H1 (cell line): ENCODE measurements around the gene PTPN9.

Experiments
- CTCF ChIP-seq, 3 experiments: IDR thresholded peaks; 1 replicate in 2 of 3; 2 replicates in 1 of 3; pipeline versions ENCODE4 v1.5.1 to v1.6.1; 2011; ENCODE audit warnings: low read length in 3 of 3, mild to moderate bottlenecking in 3 of 3, inconsistent platforms in 2 of 3, low read depth in 1 of 3, moderate library complexity in 1 of 3; ENCODE audit not compliant: insufficient read depth in 1 of 3; ENCODE audit errors: control extremely low read depth in 1 of 3
- E2F6 ChIP-seq: IDR thresholded peaks from 2 replicates; pipeline ENCODE4 v1.6.1; 2012; ENCODE audit warnings: inconsistent platforms
- EP300 ChIP-seq, 2 experiments: IDR thresholded peaks; 1 replicate in 1 of 2; 2 replicates in 1 of 2; pipeline ENCODE4 v1.6.1; 2011 to 2012; ENCODE audit warnings: low read depth in 2 of 2, low read length in 2 of 2, mild to moderate bottlenecking in 2 of 2, borderline replicate concordance in 1 of 2, inconsistent platforms in 1 of 2, moderate library complexity in 1 of 2
- GABPA ChIP-seq: IDR thresholded peaks from 2 replicates; pipeline ENCODE4 v1.6.1; 2011; ENCODE audit warnings: mild to moderate bottlenecking, low read length, moderate library complexity, borderline replicate concordance; ENCODE audit not compliant: insufficient read depth
- MAFK ChIP-seq: IDR thresholded peaks from 2 replicates; pipeline ENCODE4 v1.6.1; 2012; ENCODE audit warnings: low read depth, mild to moderate bottlenecking, improper control_type of control experiment, low read length
- MAX ChIP-seq: IDR thresholded peaks from 2 replicates; pipeline ENCODE4 v1.6.1; 2012; ENCODE audit warnings: inconsistent platforms
- POLR2A ChIP-seq, 2 experiments: IDR thresholded peaks; 1 replicate in 1 of 2; 2 replicates in 1 of 2; pipeline ENCODE4 v1.6.1; 2011; ENCODE audit warnings: low read depth in 2 of 2, low read length in 2 of 2, mild to moderate bottlenecking in 2 of 2; ENCODE audit errors: control extremely low read depth in 1 of 2
- POLR2AphosphoS5 ChIP-seq: IDR thresholded peaks from 2 replicates; pipeline ENCODE4 v1.6.1; 2011; ENCODE audit warnings: low read depth, low read length
- POU5F1 ChIP-seq: IDR thresholded peaks from 2 replicates; pipeline ENCODE4 v1.6.1; 2011; ENCODE audit warnings: low read depth, mild to moderate bottlenecking, low read length, moderate library complexity
- SAP30 ChIP-seq: fragments of 300-600 bp; sonication (generic); IDR thresholded peaks from 2 replicates; pipeline ENCODE4 v1.7.1; 2012; ENCODE audit warnings: low read length, moderate library complexity, mild to moderate bottlenecking, inconsistent platforms; ENCODE audit not compliant: insufficient read depth, insufficient replicate concordance
- SIN3A ChIP-seq, 2 experiments: IDR thresholded peaks in 1 of 2; conservative IDR thresholded peaks in 1 of 2; 2 replicates each; pipeline ENCODE4 v1.6.1; 2011 to 2012; ENCODE audit warnings: low read length in 2 of 2, improper control_type of control experiment in 1 of 2, low read depth in 1 of 2, mild to moderate bottlenecking in 1 of 2
- SP1 ChIP-seq: IDR thresholded peaks from 2 replicates; pipeline ENCODE4 v1.6.1; 2011; ENCODE audit warnings: low read depth, low read length
- SP2 ChIP-seq: IDR thresholded peaks from 2 replicates; pipeline ENCODE4 v1.6.1; 2012; ENCODE audit warnings: mild to moderate bottlenecking, low read length, inconsistent platforms
- TAF1 ChIP-seq: IDR thresholded peaks from 2 replicates; pipeline ENCODE4 v1.6.1; 2011; ENCODE audit warnings: mild to moderate bottlenecking, low read depth, low read length

- TF ChIP-seq POLR2AphosphoS5 (no peak), SIN3A (conservative IDR thresholded peaks at IDR 0.05 in 1 of 2, IDR thresholded peaks at IDR 0.05 in 1 of 2; ENCODE audit: low read depth in 1 of 2, low read length in 2 of 2) (no peak), EP300 (IDR thresholded peaks at IDR 0.05; ENCODE audit: borderline replicate concordance in 1 of 2, low read depth in 2 of 2, low read length in 2 of 2) (no peak), POU5F1 (no peak), E2F6 (no peak), CTCF (IDR thresholded peaks at IDR 0.05; ENCODE audit: control extremely low read depth in 1 of 3, insufficient read depth in 1 of 3, low read depth in 1 of 3, low read length in 3 of 3) (no peak), MAX (no peak), TAF1 (no peak), SP1 (no peak), POLR2A (IDR thresholded peaks at IDR 0.05; ENCODE audit: control extremely low read depth in 1 of 2, low read depth in 2 of 2, low read length in 2 of 2) (no peak), SAP30 (no peak), MAFK (no peak), GABPA (no peak), SP2 (no peak)
These were observed 4.6 kb upstream of the PTPN9 start for GRCh38 chr15:75583701-75584100.
